HG02763 (cell line): ENCODE results near the gene RASGRF2.
"Not testable (repeated sequence)": the region's sequence is repeated elsewhere in the genome, so short reads cannot be mapped to it uniquely, and the experiment has no call there.

ENCODE experiments used
- ATAC-seq: cut with Tn5 transposase; IDR thresholded peaks from one replicate; pipeline ENCODE4 v1.9.1; 2021; ENCODE audit warnings: mild to moderate bottlenecking, moderate library complexity; ENCODE audit not compliant: unreplicated experiment

RASGRF2 gene

DNA sequence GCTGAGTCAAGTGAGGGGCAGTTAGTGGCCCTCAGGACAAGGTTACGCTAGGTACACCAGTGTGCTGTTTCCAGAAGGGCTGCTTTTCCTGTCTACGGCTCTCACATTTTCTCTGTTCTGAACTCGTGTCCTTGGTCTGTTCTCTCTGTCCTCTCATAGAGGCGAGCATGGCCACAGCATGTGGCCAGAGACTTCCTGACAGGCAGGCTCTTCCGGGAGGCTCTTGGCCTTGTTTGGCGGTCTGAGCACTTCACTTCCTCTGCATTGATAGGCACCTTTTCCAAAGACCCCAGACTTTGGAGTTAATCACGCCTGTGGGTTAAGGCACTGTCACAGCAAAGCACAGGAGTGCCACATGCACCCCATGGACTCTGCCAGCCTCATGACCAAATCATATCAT lies 274.1 kb downstream of the RASGRF2 start:
- no peak for ATAC-seq

DNA sequence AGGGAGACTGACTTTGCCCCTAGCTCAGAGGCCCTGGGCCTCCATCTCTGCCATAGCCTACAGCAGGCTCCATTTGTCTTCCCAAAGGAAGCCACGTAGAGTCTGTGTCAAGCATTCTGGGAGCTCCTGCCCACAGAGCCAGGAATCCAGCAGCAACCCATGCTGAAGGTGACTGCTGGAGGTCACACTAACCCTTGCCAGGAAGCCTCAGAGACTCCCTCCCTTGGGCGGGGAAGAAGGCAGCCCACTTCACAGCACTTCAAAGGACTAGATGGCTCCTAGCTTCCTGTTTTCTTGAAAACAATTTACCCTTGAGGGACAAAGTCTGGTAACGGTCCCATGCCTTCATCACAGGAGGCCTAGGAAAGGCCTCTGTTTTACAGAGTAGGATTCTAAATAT lies 274.6 kb downstream of the RASGRF2 start:
- no peak for ATAC-seq

DNA sequence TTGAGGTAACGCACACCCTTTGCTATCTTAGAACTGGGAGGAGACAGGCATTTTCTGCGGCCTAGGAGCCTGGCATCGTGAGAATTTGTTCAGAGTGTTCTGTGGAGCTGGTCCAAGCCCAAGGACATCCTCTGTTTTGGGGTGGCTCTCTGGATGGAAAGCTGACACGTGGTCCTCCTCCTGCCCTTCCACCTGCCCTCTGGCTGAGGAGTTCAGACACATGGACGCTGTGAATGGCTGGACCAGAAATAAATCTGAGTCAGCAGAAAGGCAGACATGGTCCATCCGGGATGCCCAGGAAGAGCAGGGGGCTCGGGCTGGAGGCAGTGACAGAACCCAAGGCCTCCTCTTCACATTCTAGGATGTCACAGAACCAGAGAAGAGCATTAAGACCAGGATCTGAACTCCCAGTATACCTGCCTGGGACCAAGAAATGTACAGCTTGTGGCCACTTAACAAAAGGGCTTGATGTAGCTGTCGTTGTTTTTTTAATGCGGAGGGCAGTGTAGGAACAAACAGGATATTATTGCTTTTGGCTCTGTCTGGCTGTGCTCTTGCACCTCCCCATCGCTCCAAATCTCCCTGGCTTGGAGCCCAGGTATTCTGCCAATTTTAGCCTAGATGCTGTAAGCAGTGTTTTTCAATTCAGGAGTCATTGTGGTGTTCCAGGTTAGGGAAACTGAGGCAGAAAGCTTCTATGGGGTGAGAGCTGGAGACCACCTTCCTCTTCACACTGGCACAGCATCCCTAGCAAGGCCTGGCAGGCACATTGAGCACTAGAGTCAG lies 275.3 kb downstream of the RASGRF2 start:
- no peak for ATAC-seq

DNA sequence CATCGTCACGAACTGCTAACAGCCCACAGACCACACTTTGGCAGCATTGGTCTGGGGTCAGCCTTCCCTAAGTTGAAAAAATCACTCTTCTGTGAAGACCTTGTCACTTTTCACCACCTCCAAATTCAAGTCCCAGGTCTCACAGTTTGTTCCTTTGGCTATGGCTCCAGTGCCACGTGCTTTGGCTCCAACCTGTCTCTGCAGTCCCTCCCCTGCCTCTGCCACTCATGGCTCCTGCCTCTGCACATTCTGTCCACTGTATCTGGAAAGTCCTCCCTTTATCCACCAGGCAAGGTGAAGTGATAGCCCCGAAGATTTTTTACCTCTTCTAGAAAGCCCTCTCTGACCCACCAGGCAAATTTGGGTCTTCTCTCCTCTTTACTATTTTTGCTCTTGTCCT lies 278.3 kb downstream of the RASGRF2 start:
- ATAC-seq, result no peak

DNA sequence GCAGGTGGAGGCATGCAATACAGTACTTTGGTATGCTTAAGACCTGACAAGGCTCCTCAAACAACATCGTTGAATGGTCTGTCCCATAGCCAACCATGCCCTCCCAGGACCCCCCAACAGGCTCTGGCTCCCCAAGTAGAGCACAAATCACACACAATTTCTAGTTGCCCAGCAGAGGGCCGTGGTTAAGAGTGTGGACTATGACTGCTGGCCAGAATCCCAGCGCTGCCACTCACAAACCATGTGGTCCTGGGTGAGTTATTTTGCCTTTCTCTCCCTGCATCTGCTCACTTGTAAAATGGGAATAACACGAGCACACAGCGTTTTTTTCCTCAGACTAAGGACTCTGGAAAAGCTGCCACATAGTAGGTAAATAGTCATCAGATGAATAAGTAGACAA lies 279.4 kb downstream of the RASGRF2 start:
- ATAC-seq, result no peak

DNA sequence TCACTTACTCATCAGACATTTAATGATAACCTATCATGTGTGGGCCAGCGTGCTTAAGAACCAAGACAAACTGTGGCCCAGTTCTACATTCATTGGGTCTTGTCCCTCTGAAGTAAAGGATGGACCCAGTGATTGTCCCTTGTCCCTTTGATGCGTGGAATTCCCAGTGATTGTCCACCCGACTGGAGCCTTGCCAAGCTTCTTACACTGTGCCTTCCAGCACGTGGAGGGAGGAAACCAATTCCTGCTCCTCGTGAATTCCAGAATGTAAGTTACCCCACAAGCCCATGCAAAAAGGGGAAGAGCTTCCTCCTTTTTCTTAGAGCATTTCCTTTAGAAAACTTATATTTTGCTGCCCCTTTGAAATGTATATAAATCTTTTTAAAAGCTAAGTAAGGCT lies 280.8 kb downstream of the RASGRF2 start:
- ATAC-seq, result no peak

DNA sequence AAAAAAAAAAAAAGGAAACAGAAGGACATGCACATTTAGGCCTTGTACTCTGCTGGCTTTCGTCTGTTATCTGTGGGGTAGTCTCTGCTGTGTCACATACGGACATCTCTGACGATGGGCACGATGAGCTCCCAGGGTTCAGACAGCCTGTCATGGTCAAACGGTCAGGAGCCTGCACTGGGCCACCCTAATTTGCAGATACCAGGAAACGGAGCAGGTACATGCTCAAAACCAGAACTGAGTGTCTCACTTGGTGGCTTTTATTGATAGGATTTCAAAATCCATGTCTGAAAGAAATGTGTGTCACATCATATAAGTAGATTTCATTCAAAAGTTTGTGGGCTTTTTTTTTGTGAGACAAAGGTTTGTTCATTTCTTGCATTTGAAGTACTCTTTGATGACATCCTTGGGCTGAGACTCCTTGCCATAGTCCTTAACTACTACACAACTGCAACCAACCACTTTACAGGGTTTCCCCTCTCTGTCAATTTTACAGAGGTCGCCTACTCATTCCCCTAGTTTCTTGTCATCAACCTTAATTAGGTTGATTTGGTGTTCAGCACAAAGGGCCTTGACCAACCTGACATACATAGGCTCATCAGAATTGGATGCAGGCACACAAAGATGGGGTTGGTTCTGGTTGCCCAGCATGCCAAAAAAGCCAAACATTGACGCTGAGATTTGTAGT lies 281.9 kb downstream of the RASGRF2 start:
- no peak for ATAC-seq

DNA sequence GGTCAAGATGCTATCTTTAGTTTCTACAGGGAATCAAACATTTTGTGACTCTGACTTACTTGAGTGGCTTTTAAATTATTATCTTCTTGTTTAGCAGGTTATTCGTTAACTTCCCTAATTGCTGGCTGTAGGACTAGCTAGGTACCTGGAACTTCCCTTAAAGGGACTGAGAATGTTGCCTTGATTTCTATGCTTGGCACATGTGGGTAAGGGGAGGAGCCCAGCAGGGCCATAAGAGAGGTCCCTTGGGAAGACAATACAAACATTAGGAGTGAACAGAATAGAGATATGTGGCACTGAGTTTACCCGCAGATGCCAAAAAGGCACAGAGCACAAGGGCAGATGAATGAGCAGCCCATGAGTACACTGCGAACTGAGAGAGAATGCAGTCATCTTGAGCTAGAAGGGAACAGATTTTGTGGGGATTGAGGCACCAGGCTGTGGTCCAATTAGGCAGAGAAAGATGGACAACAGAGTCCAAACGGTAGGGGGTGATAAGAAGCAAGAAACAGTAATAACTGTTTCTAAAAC lies 282.8 kb downstream of the RASGRF2 start:
- ATAC-seq, result no peak

DNA sequence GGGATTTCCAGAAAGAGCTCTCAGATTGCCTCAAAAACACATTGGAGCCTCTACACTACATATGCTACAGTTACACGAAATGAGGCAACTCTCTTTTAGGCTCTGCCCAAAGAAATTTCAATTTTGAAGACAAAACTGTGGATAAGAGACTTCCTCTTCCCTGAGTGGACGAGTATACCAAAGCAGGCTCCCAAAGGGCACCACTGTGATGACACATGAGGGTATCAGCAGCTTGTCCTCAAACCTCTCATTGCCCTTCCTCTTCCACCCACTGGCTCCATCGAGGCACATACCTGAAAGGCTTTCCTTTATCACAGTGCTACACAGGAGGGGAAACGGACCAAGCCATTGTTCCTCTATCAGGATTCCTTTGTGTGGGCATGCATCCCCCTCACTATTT lies 284.3 kb downstream of the RASGRF2 start:
- ATAC-seq, result no peak

DNA sequence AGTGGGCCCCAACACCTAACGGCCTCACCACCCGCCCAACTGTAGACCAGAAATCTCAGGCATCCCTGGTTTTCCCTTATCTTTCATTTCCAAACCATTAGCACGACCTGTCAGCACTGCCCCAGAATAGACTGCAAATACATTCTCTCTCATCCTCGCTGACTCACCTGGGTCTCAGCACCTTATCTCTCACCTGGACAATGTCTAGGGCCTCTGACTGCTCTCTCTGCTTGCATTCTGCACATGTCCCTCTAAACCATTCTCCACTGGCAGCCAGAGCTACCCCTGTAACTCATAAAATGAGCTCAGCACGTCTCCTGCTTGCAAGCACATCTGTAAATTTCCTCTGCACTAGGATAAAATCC lies 285.7 kb downstream of the RASGRF2 start:
- no peak for ATAC-seq

DNA sequence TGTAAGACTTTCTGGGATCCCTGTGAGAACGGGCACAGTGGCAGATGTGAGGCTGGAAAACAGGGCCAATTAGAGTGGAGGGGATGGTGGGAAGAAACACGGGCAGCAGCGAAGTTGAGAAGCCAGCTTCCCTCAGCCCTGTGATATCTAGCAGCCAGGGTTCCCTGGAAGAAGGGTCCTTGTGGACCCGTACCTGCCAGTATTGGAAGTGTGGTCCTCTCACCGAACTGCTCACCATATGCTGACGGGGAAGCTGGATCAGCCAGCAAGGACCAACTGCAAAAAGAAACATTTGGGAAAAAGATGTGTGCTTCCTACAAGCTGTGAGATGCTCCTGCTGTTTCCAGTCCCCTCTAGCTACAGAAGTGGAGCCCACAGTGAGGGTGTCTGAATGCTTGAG lies 286.5 kb downstream of the RASGRF2 start:
- no peak for ATAC-seq

DNA sequence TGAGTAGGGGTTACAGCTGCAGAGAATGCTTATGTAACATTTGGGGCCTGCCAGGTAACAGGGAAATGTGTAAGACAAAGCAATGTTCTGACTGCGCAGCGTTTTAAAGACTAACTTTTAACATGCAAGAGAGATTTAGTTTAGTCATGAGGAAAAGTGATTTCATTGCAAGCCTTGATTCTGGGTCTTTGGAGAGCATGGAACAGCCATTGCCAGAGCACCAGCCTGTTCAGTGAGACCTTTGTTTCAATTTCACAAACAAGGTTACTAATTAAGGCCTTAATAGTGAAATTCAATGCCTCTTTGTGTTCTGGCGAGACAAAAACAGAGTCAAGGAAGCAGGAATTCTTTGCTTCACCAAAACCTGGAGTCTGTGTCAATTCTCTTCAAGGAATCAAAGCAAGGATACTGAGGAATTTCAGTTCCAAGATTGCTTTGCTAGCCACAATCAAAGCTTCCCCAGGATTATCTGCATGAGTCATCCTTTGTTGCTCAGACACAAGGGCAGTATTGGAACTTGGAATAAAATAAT lies 287.3 kb downstream of the RASGRF2 start:
- ATAC-seq, result no peak

DNA sequence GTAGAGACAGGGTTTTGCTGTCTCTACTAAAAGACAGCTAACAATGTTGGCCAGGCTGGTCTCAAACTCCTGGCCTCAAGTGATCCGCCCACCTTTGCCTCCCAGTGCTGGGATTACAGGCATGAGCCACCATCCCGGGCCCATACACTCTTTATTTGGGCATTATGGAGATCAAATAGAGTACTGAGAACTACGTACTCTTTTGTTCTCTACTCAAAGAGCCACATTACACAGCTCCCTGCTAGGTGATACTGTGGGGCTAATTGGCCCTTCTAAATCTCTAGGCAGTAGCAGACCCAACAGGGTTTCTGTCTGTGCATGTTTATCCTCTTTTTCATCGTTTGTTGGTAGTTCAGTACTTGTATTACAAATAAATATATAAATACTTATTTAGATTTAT lies 289.1 kb downstream of the RASGRF2 start:
- no peak for ATAC-seq

DNA sequence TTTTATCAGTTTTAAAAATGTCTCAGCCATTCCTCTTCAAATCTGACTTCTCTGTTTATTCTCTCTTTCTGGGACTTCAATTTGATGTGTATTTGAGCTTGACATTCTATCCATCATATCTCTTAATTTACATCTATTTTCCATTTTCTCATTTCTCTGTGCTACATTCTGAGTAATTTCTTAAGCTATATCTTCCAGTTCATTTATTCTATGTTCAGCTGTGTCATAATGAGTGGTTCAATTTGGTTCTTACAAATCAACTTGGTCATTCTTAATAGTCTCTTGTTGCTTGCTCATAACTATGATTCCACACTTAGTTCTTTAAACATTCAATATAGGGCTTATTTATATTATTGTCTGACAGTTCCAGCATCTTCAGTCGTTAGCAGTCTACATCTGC lies 289.8 kb downstream of the RASGRF2 start:
- ATAC-seq, result no peak

DNA sequence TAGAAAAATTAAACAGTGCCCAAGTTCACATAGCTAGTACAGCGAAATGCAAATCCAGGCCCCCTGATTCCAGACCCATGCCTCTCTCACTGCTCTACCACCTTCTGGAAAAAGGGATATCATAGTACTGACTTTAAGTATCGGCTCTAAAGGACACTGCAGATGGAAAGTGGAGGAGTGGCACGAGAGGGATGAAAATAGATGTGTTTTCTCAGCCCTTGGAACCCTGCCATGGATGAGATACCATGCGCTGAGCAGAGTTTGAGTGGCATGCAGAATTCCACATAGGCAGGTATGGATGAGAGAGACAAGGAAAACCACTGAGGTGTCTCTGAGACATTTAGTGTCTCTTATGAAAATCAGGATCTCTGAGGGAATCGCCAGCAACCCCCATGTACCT lies 291.8 kb downstream of the RASGRF2 start:
- ATAC-seq, result no peak

DNA sequence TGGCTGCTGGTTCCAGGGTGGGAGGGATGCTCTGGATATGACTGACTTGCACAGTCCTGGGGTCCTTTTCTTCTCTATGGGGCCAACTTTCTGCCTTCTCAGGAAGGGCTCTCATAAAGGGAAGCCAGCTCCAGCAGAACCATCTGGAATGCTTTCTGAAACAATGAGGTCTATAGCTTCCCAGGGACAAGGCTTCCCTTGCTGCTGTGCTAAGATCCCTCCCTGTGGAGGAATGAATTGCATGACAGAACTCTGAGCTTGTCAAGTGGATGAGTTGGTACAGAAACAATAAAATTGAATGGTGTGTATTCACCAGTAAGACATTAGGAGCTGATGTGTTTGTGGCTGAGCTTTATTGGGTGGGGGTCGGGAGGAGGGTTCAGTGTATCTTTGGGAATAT lies 292.7 kb downstream of the RASGRF2 start:
- ATAC-seq, result no peak

DNA sequence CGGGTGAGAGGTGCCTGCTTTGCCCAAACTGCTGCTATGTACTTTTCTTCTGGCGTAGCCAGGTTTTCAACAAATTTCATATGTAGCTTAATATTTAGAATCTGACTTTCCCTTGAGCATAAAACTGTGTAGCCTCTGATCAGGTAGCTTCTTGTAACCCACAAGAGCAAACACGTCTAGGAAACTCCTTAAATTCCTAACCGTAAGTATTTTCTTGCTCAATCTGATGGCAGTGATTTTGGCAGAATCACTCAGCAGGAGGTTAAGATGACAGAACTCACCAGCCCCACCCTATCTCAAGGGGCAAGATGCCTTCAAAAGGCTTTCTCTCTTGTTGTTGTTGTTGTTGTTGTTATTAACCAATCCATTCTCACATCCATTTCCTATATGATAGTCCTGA lies 293.7 kb downstream of the RASGRF2 start:
- ATAC-seq, result no peak

DNA sequence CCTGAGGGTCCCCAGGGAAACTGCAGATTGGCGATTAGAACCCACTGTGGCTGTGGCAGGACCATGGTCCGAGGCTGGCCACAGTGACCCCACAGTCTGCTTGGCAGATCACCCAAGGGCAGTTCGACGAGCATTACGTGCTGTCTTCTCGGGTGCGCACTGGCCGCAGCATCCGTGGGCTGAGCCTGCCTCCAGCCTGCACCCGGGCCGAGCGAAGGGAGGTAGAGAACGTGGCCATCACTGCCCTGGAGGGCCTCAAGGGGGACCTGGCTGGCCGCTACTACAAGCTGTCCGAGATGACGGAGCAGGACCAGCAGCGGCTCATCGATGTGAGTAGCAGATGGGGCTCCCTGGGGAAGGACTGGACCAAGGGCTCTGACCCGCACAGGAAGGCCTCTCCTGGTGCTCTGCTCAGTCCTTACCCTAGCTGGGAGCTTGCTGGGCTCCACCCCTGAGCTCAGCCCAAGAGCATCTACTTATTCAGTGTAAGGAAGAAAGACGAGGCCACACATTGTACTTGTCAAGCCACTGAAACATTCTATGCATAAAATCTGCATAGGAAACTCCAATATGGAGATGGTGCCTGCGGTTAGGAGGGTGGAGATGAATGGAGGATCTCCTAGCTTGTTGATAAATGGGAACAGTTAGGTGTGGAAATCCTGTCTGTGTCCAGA lies 294.9 kb downstream of the RASGRF2 start:
- ATAC-seq, result no peak

DNA sequence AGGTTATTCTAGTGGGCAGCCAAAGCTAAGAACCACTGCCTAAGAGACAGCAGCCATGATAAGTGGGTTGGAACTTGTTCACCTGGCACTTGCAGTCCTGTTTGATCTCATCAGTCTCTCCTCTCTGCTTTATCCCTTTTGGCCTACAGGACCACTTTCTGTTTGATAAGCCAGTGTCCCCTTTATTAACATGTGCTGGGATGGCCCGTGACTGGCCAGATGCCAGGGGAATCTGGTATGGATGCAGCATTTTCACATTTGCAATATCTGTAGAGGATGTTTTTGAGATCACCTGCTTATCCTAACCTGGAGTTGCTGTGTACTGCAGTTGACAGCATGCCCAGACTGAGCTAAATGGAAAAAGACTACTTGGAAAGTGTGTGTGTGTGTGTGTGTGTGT lies 296.6 kb downstream of the RASGRF2 start:
- ATAC-seq, result no peak

DNA sequence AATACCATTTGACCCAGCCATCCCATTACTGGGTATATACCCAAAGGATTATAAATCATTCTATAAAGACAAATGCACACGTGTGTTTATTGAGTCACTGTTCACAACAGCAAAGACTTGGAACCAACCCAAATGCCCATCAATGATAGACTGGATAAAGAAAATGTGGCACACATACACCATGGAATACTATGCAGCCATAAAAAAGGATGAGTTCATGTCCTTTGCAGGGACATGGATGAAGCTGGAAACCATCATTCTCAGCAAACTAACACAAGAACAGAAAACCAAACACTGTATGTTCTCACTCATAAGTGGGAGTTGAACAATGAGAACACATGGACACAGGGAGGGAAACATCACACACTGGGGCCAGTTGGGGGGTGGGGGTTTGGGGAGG lies 302.6 kb downstream of the RASGRF2 start:
- not testable (repeated sequence) for ATAC-seq

DNA sequence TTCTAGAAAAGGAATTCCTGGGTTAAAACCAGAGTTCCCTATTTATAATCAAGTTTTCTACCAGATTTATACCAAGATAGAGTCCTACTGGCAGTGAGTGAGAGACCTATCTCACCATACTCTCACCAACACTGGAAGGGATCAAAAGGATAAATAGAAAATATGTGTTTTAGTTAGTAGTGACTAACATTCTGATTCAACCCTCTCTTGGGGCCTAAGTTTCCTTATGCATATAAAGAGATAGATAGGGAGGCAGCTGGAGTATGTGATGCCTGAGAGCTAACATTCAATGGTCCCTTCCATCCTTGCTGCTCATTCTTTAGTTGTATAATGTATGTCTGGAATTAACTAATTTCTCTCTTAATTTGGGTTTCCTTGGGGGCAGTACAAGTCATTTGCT lies 304.9 kb downstream of the RASGRF2 start:
- ATAC-seq, result no peak
